HG03565 (cell line): Measurements from ENCODE around the gene MRGPRG.
"Not testable (repeated sequence)": the region's sequence is repeated elsewhere in the genome, so short reads cannot be mapped to it uniquely, and the experiment has no call there.

ENCODE experiments used
- ATAC-seq: cut with Tn5 transposase; IDR thresholded peaks from one replicate; pipeline ENCODE4 v1.9.1; 2021; ENCODE audit warnings: mild to moderate bottlenecking, moderate library complexity; ENCODE audit not compliant: unreplicated experiment

Gene MRGPRG

GRCh38 chr11:3177931-3178330 lies 40.7 kb downstream of the MRGPRG start:
- ATAC-seq = no peak

GRCh38 chr11:3176487-3176886 lies 42.1 kb downstream of the MRGPRG start:
- no peak for ATAC-seq

GRCh38 chr11:3175194-3175593 lies 43.4 kb downstream of the MRGPRG start:
- ATAC-seq = no peak

GRCh38 chr11:3174387-3174786 lies 44.2 kb downstream of the MRGPRG start:
- ATAC-seq = no peak

GRCh38 chr11:3173795-3174194 lies 44.8 kb downstream of the MRGPRG start:
- no peak for ATAC-seq

GRCh38 chr11:3171931-3172560 lies 46.6 kb downstream of the MRGPRG start:
- no peak for ATAC-seq

GRCh38 chr11:3170756-3171650 lies 47.6 kb downstream of the MRGPRG start:
- no peak for ATAC-seq

GRCh38 chr11:3170044-3170755 lies 48.4 kb downstream of the MRGPRG start:
- ATAC-seq = no peak

GRCh38 chr11:3169255-3170043 lies 49.2 kb downstream of the MRGPRG start:
- no peak for ATAC-seq

GRCh38 chr11:3168742-3169254 lies 49.8 kb downstream of the MRGPRG start:
- not testable (repeated sequence) for ATAC-seq
